Erythroblast (primary cell): ENCODE measurements around the gene SMCHD1.

ENCODE experiments used
- GATA1 ChIP-seq: IDR thresholded peaks from 2 replicates; pipeline ENCODE4 v1.6.1; 2011; ENCODE audit warnings: low read depth, mild to moderate bottlenecking, control low read depth, low read length, moderate library complexity
- POLR2A ChIP-seq: IDR thresholded peaks from 2 replicates; pipeline ENCODE4 v1.6.1; 2011; ENCODE audit warnings: mild to moderate bottlenecking, low read length

DNA sequence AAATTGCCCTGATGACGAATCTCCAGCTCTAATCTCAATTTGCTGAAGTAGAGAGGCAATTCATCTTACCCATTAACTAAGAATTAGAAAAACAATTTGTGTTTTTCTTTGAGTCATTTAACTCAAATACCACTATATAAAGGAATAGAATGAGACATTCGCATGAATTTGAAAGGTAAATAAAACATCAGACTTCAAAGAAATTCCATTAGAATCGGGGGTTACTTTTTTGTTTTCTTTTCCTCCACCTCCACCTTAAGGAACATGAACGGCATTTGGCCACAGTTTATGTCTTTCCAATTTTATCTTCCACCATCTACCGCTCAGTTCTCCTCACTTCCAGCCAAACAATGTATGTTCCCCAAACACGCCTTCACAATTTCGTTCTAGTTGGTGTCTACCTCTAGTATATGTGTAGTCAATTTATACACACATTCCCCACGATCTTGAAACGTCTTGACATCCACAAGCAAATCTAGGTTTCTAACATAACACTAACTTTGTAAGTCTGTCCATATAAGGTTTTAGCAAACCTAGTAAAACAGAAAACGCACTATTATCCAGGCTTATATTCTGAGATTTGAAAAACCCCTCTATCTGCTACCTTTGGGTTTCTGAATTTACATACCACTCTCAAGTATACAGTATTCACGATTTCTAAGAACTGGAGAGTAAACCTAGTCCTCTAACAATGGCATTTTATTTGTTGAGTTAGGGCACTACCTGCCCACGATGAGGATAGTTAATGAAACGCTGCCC is 1.2 kb upstream of the SMCHD1 start:
- no peak for TF ChIP-seq POLR2A
- no peak for TF ChIP-seq GATA1
